ENCODE data around the gene DESI1. TPM values are rescaled to one million over a fixed set of nuclear protein-coding genes. Genes with fewer than 3 reads are reported as not detected.

Gene DESI1
- total RNA-seq, 1 experiment from 2014 or later = 30.2 TPM

GRCh38 chr22:41582694-41583093, 38.1 kb downstream of the DESI1 start:
- H3K4me3 Mint-ChIP-seq = no peak overlapping the region
- DNase-seq = no peak
- WGBS (ENCODE audit: extremely low coverage, insufficient read length, low lambda C conversion rate) = no CpG with 5 or more reads among the region's 8 CpGs
- H3K4me1 Mint-ChIP-seq = peaks cover 0 to 8% of the 10 kb centered on the region in 2 experiments; a peak in 2 of 4 replicates
- Histone ChIP-seq H3K9ac (ENCODE audit: extremely low read depth, insufficient read length, low read length) (no peak overlapping the region), H2AK5ac (ENCODE audit: insufficient read length, low read length) (no peak overlapping the region), H3K18ac (ENCODE audit: insufficient read length, low read depth, low read length) (no peak overlapping the region), H2BK15ac (ENCODE audit: low read depth, low read length) (no peak overlapping the region), H3K56ac (ENCODE audit: insufficient read length, low read depth, low read length) (no peak overlapping the region), H3K79me2 (ENCODE audit: insufficient read depth, low read length) (no peaks in the 10 kb centered on the region), H3K27me3 (ENCODE audit: insufficient read depth, low read length) (no peaks in the 10 kb centered on the region), H2BK120ac (ENCODE audit: low read depth, low read length, poor library complexity, severe bottlenecking) (no peak overlapping the region), H3K23me2 (ENCODE audit: insufficient read length, low read depth, low read length, poor library complexity, severe bottlenecking) (no peaks in the 10 kb centered on the region), H4K91ac (ENCODE audit: insufficient read length, low read depth, low read length) (no peak overlapping the region), H4K8ac (replicated peaks; ENCODE audit: insufficient read length, low read depth, low read length) (no peak overlapping the region), H2BK12ac (ENCODE audit: insufficient read length, low read depth, low read length) (no peak overlapping the region), H4K20me1 (ENCODE audit: control insufficient read depth, insufficient read depth, insufficient read length) (no peaks in the 10 kb centered on the region), H3T11ph (ENCODE audit: low read length) (no peak overlapping the region), H2BK5ac (ENCODE audit: insufficient read length, low read length) (no peak overlapping the region), H3K4me2 (ENCODE audit: insufficient read depth, insufficient read length, low read length) (no peak overlapping the region), H2BK20ac (ENCODE audit: low read depth, low read length, poor library complexity, severe bottlenecking) (no peak overlapping the region), H3K23ac (ENCODE audit: insufficient read length, low read depth, low read length) (no peak overlapping the region), H3K4ac (ENCODE audit: low read depth, low read length) (no peak overlapping the region), H3K27ac (ENCODE audit: insufficient read length, low read depth, low read length) (no peak overlapping the region), H3K79me1 (ENCODE audit: insufficient read depth, low read depth, low read length, poor library complexity, severe bottlenecking) (no peaks in the 10 kb centered on the region), H2AFZ (ENCODE audit: low read length) (no peak overlapping the region), H4K5ac (ENCODE audit: insufficient read length, low read depth, low read length) (no peak overlapping the region), H3K14ac (ENCODE audit: insufficient read depth, low read length) (no peak overlapping the region), H3K4me1 (ENCODE audit: insufficient read depth, low read length) (no peaks in the 10 kb centered on the region), H3K9me3 (ENCODE audit: control insufficient read depth, low read depth, low read length) (no peaks in the 10 kb centered on the region)
- no peak for TF ChIP-seq CTCF (conservative IDR thresholded peaks at IDR 0.05)
- H3K36me3 Mint-ChIP-seq (ENCODE audit: insufficient read depth in 1 of 3, low read depth in 3 of 3) = peaks cover 0 to 14% (median 4%) of the 10 kb centered on the region in 3 experiments; a peak in 4 of 7 replicates
- peaks cover 3% of the 10 kb centered on the region for H3K27me3 Mint-ChIP-seq (ENCODE audit: low read depth)
- no peaks in the 10 kb centered on the region for H3K9me3 Mint-ChIP-seq
- H3K27ac Mint-ChIP-seq = peak overlapping the region; percentile 5 to 81 (median 29); a peak in 4 of 7 replicates

Measured in H9 (cell line).